ENCODE measurements around the gene SAMD4A. TPM values are rescaled to one million over a fixed set of nuclear protein-coding genes. Genes with fewer than 3 reads are reported as not detected.

SAMD4A gene
- total RNA-seq, 1 experiment from 2014 or later = 9.6 TPM

GRCh38 chr14:54787261-54787660 is 220.3 kb downstream of the SAMD4A start:
- Mint-ChIP-seq H3K27ac (no peak overlapping the region; a peak in 1 of 7 replicates), H3K4me3 (no peak overlapping the region), H3K4me1 (peaks cover 8 to 9% of the 10 kb centered on the region in 2 experiments), H3K27me3 (ENCODE audit: low read depth) (no peaks in the 10 kb centered on the region), H3K9me3 (no peaks in the 10 kb centered on the region), H3K36me3 (ENCODE audit: insufficient read depth in 1 of 3, low read depth in 3 of 3) (peaks cover 0 to 2% (median 0%) of the 10 kb centered on the region in 3 experiments; a peak in 1 of 7 replicates)
- no peak for TF ChIP-seq CTCF (conservative IDR thresholded peaks at IDR 0.05)
- no peaks in the 10 kb centered on the region for H4K20me1 ChIP-seq (ENCODE audit: control insufficient read depth, insufficient read depth, insufficient read length)
- no peak overlapping the region for H2BK120ac ChIP-seq (ENCODE audit: low read depth, low read length, poor library complexity, severe bottlenecking)
- no peaks in the 10 kb centered on the region for H3K79me2 ChIP-seq (ENCODE audit: insufficient read depth, low read length)
- H3K9ac ChIP-seq (ENCODE audit: extremely low read depth, insufficient read length, low read length) = no peak overlapping the region
- H3K27ac ChIP-seq (ENCODE audit: insufficient read length, low read depth, low read length) = no peak overlapping the region
- H4K91ac ChIP-seq (ENCODE audit: insufficient read length, low read depth, low read length) = no peak overlapping the region
- H2BK15ac ChIP-seq (ENCODE audit: low read depth, low read length) = no peak overlapping the region
- no peaks in the 10 kb centered on the region for H3K23me2 ChIP-seq (ENCODE audit: insufficient read length, low read depth, low read length, poor library complexity, severe bottlenecking)
- no peaks in the 10 kb centered on the region for H3K9me3 ChIP-seq (ENCODE audit: control insufficient read depth, low read depth, low read length)
- H3K79me1 ChIP-seq (ENCODE audit: insufficient read depth, low read depth, low read length, poor library complexity, severe bottlenecking) = no peaks in the 10 kb centered on the region
- H3K18ac ChIP-seq (ENCODE audit: insufficient read length, low read depth, low read length) = no peak overlapping the region
- H3K4ac ChIP-seq (ENCODE audit: low read depth, low read length) = no peak overlapping the region
- no peak overlapping the region for H3T11ph ChIP-seq (ENCODE audit: low read length)
- H3K27me3 ChIP-seq (ENCODE audit: insufficient read depth, low read length) = no peaks in the 10 kb centered on the region
- H4K8ac ChIP-seq (replicated peaks; ENCODE audit: insufficient read length, low read depth, low read length) = no peak overlapping the region
- H3K4me1 ChIP-seq (ENCODE audit: insufficient read depth, low read length) = no peaks in the 10 kb centered on the region
- no peak overlapping the region for H2BK5ac ChIP-seq (ENCODE audit: insufficient read length, low read length)
- no peak for DNase-seq
- H3K4me2 ChIP-seq (ENCODE audit: insufficient read depth, insufficient read length, low read length) = no peak overlapping the region
- no peak overlapping the region for H2BK20ac ChIP-seq (ENCODE audit: low read depth, low read length, poor library complexity, severe bottlenecking)
- no peak overlapping the region for H4K5ac ChIP-seq (ENCODE audit: insufficient read length, low read depth, low read length)
- H3K56ac ChIP-seq (ENCODE audit: insufficient read length, low read depth, low read length) = no peak overlapping the region
- no CpG with 5 or more reads among the region's 1 CpG for WGBS (ENCODE audit: extremely low coverage, insufficient read length, low lambda C conversion rate)
- no peak overlapping the region for H2BK12ac ChIP-seq (ENCODE audit: insufficient read length, low read depth, low read length)
- no peak overlapping the region for H2AK5ac ChIP-seq (ENCODE audit: insufficient read length, low read length)
- no peak overlapping the region for H2AFZ ChIP-seq (ENCODE audit: low read length)
- H3K23ac ChIP-seq (ENCODE audit: insufficient read length, low read depth, low read length) = no peak overlapping the region
- no peak overlapping the region for H3K14ac ChIP-seq (ENCODE audit: insufficient read depth, low read length)
